Caki2 (cell line): Measurements from ENCODE around the gene DNAH8. TPM values are rescaled to one million over a fixed set of nuclear protein-coding genes. Genes with fewer than 3 reads are reported as not detected.

ENCODE experiments used
- DNase-seq: peaks from one replicate; pipeline ENCODE4 v3.0.0-alpha.2; 2015; ENCODE audit warnings: low read depth
- in situ Hi-C: cut with HindIII; loops from 2 replicates; pipeline ENCODE4 v1.10.0; 2016; ENCODE audit warnings: low sequenced_read_pairs, low pct_unique_long_range_greater_than_20kb, mixed read lengths
- total RNA-seq: library from RNA; depleted of rRNA; stranded (reverse); fragments of >200 nt; shearing (Covaris generic); gene quantifications from 2 replicates; pipeline ENCODE4 v1.2.3, GENCODE V29; 2014; ENCODE audit warnings: low replicate concordance

DNAH8 gene
- total RNA-seq, 1 experiment from 2014 or later, result not detected

- in situ Hi-C loops, result no loop called here
- DNase-seq, result no peak
These were observed 92.9 kb downstream of the DNAH8 start for GRCh38 chr6:38808039-38808438.

- in situ Hi-C loops, result no loop called here
- DNase-seq, result no peak
These were observed 98.1 kb downstream of the DNAH8 start for GRCh38 chr6:38813041-38813823.

- in situ Hi-C loops, result no loop called here
- DNase-seq, result no peak
These were observed 99.7 kb downstream of the DNAH8 start for GRCh38 chr6:38814761-38815160.

- in situ Hi-C loops, result no loop called here
- DNase-seq, result no peak
These were observed 100.1 kb downstream of the DNAH8 start for GRCh38 chr6:38815250-38815649.

- in situ Hi-C loops, result no loop called here
- no peak for DNase-seq
These were observed 103.6 kb downstream of the DNAH8 start for GRCh38 chr6:38818691-38819090.

- DNase-seq, result no peak
- in situ Hi-C loops, result no loop called here
These were observed 107.9 kb downstream of the DNAH8 start for GRCh38 chr6:38822963-38823362.

- in situ Hi-C loops, result no loop called here
- no peak for DNase-seq
These were observed 109.3 kb downstream of the DNAH8 start for GRCh38 chr6:38824243-38824894.

- in situ Hi-C loops, result no loop called here
- DNase-seq, result no peak
These were observed 111.9 kb downstream of the DNAH8 start for GRCh38 chr6:38827024-38827423.

- DNase-seq, result no peak
- in situ Hi-C loops, result no loop called here
These were observed 116.8 kb downstream of the DNAH8 start for GRCh38 chr6:38831865-38832264.

GRCh38 chr6:38833320-38833719 lies 118.2 kb downstream of the DNAH8 start:
- in situ Hi-C loops, result no loop called here
- no peak for DNase-seq

- in situ Hi-C loops, result no loop called here
- no peak for DNase-seq
These were observed 121.5 kb downstream of the DNAH8 start for GRCh38 chr6:38836585-38836984.

- no peak for DNase-seq
- in situ Hi-C loops, result no loop called here
These were observed 122.0 kb downstream of the DNAH8 start for GRCh38 chr6:38837101-38837500.

GRCh38 chr6:38843798-38844197 lies 128.7 kb downstream of the DNAH8 start:
- no peak for DNase-seq
- in situ Hi-C loops, result no loop called here

- in situ Hi-C loops, result no loop called here
These were observed 130.8 kb downstream of the DNAH8 start for GRCh38 chr6:38845931-38846330.

GRCh38 chr6:38846361-38846760 lies 131.2 kb downstream of the DNAH8 start:
- DNase-seq, result no peak
- in situ Hi-C loops, result no loop called here

More at GRCh38 chr6:38845931-38846330, 130.8 kb downstream of the DNAH8 start:
- no peak for DNase-seq

- in situ Hi-C loops, result no loop called here
- DNase-seq, result no peak
These were observed 131.7 kb downstream of the DNAH8 start for GRCh38 chr6:38846844-38847243.

GRCh38 chr6:38847497-38847896 lies 132.4 kb downstream of the DNAH8 start:
- in situ Hi-C loops, result no loop called here
- no peak for DNase-seq

- in situ Hi-C loops, result no loop called here
- DNase-seq, result no peak
These were observed 133.6 kb downstream of the DNAH8 start for GRCh38 chr6:38848760-38849159.

- no peak for DNase-seq
- in situ Hi-C loops, result no loop called here
These were observed 137.1 kb downstream of the DNAH8 start for GRCh38 chr6:38852215-38852614.

- no peak for DNase-seq
- in situ Hi-C loops, result no loop called here
These were observed 138.1 kb downstream of the DNAH8 start for GRCh38 chr6:38853236-38853635.
